ENCODE data around the gene AUTS2. TPM values are rescaled to one million over a fixed set of nuclear protein-coding genes. Genes with fewer than 3 reads are reported as not detected.

AUTS2 gene
- total RNA-seq, 1 experiment from 2014 or later: 42.1 TPM

GRCh38 chr7:70570029-70570428, 971.8 kb downstream of the AUTS2 start:
- no peak for DNase-seq (ENCODE audit: low spot score)
- POLR2A ChIA-PET (ENCODE audit: low non-redundant PET): no interaction called here
- H3K4me3 ChIP-seq (ENCODE audit: low read depth, low read length, poor library complexity, severe bottlenecking): no peak overlapping the region
- H3K27me3 ChIP-seq (replicated peaks; ENCODE audit: insufficient read depth, low read depth, low read length, poor library complexity): peaks cover 9% of the 10 kb centered on the region
- intact Hi-C loops (cut with micrococcal nuclease; ENCODE audit: unreplicated experiment): no loop called here
- H3K36me3 ChIP-seq (ENCODE audit: insufficient read depth, low read length, poor library complexity, severe bottlenecking): no peaks in the 10 kb centered on the region
- CTCF ChIA-PET: no interaction called here
- H3K27ac ChIP-seq (ENCODE audit: low read depth, low read length, poor library complexity, severe bottlenecking): no peak overlapping the region
- no TSS peak for BruUV-seq (replicated peaks)
- no peaks in the 10 kb centered on the region for H3K9me3 ChIP-seq (ENCODE audit: low read depth, low read length, poor library complexity, severe bottlenecking)
- peaks cover 12% of the 10 kb centered on the region for H3K4me1 ChIP-seq (ENCODE audit: insufficient read depth, low read length, poor library complexity, severe bottlenecking)
- TF ChIP-seq CTCF (conservative IDR thresholded peaks at IDR 0.05; ENCODE audit: low read depth, low read length): no peak
- TF ChIP-seq EZH2 (IDR thresholded peaks at IDR 0.05; ENCODE audit: borderline replicate concordance, low read depth, low read length, poor library complexity, severe bottlenecking): no peak

GRCh38 chr7:70570961-70571360, 972.7 kb downstream of the AUTS2 start:
- ChIA-PET POLR2A (ENCODE audit: low non-redundant PET) (no interaction called here), CTCF (no interaction called here)
- Histone ChIP-seq H3K27ac (ENCODE audit: low read depth, low read length, poor library complexity, severe bottlenecking) (no peak overlapping the region), H3K9me3 (ENCODE audit: low read depth, low read length, poor library complexity, severe bottlenecking) (no peaks in the 10 kb centered on the region), H3K27me3 (replicated peaks; ENCODE audit: insufficient read depth, low read depth, low read length, poor library complexity) (peaks cover 14% of the 10 kb centered on the region), H3K4me1 (ENCODE audit: insufficient read depth, low read length, poor library complexity, severe bottlenecking) (peaks cover 15% of the 10 kb centered on the region), H3K4me3 (ENCODE audit: low read depth, low read length, poor library complexity, severe bottlenecking) (no peak overlapping the region), H3K36me3 (ENCODE audit: insufficient read depth, low read length, poor library complexity, severe bottlenecking) (no peaks in the 10 kb centered on the region)
- no TSS peak for BruUV-seq (replicated peaks)
- intact Hi-C loops (cut with micrococcal nuclease; ENCODE audit: unreplicated experiment): no loop called here
- no peak for TF ChIP-seq CTCF (conservative IDR thresholded peaks at IDR 0.05; ENCODE audit: low read depth, low read length)
- no peak for TF ChIP-seq EZH2 (IDR thresholded peaks at IDR 0.05; ENCODE audit: borderline replicate concordance, low read depth, low read length, poor library complexity, severe bottlenecking)
- DNase-seq (ENCODE audit: low spot score): no peak

GRCh38 chr7:70571403-70571934, 973.2 kb downstream of the AUTS2 start:
- intact Hi-C loops (cut with micrococcal nuclease; ENCODE audit: unreplicated experiment): no loop called here
- no peak overlapping the region for H3K27ac ChIP-seq (ENCODE audit: low read depth, low read length, poor library complexity, severe bottlenecking)
- no peak for DNase-seq (ENCODE audit: low spot score)
- H3K36me3 ChIP-seq (ENCODE audit: insufficient read depth, low read length, poor library complexity, severe bottlenecking): no peaks in the 10 kb centered on the region
- peaks cover 19% of the 10 kb centered on the region for H3K27me3 ChIP-seq (replicated peaks; ENCODE audit: insufficient read depth, low read depth, low read length, poor library complexity)
- TF ChIP-seq CTCF (conservative IDR thresholded peaks at IDR 0.05; ENCODE audit: low read depth, low read length) (no peak), EZH2 (IDR thresholded peaks at IDR 0.05; ENCODE audit: borderline replicate concordance, low read depth, low read length, poor library complexity, severe bottlenecking) (no peak)
- ChIA-PET POLR2A (ENCODE audit: low non-redundant PET) (no interaction called here), CTCF (no interaction called here)
- peaks cover 15% of the 10 kb centered on the region for H3K4me1 ChIP-seq (ENCODE audit: insufficient read depth, low read length, poor library complexity, severe bottlenecking)
- H3K4me3 ChIP-seq (ENCODE audit: low read depth, low read length, poor library complexity, severe bottlenecking): no peak overlapping the region
- no peaks in the 10 kb centered on the region for H3K9me3 ChIP-seq (ENCODE audit: low read depth, low read length, poor library complexity, severe bottlenecking)
- BruUV-seq (replicated peaks): no TSS peak

All from A673 (cell line).